NT2/D1 (cell line): ENCODE data around the gene NR2F1-AS1.
A peak's percentile ranks its signal among the peaks of the same experiment; 100 is the strongest.
"Not testable (repeated sequence)": the region's sequence is repeated elsewhere in the genome, so short reads cannot be mapped to it uniquely, and the experiment has no call there.

Source experiments
- DNase-seq: peaks from one replicate; pipeline ENCODE4 v3.0.0-alpha.2; 2011; ENCODE audit warnings: low read depth, low spot score
- H3K27me3 ChIP-seq: 2 replicates; pipeline ENCODE4 v1.6.0; 2011; ENCODE audit warnings: mild to moderate bottlenecking; ENCODE audit not compliant: insufficient read length, insufficient read depth
- H3K36me3 ChIP-seq: 2 replicates; pipeline ENCODE4 v1.6.1; 2011; ENCODE audit warnings: mild to moderate bottlenecking, low read length, mixed read lengths; ENCODE audit not compliant: insufficient read depth, insufficient read length
- H3K4me1 ChIP-seq: 2 replicates; pipeline ENCODE4 v1.5.1; 2011; ENCODE audit not compliant: insufficient read depth, insufficient read length
- H3K4me3 ChIP-seq: 2 replicates; pipeline ENCODE4 v1.5.1; 2011; ENCODE audit warnings: low read depth; ENCODE audit not compliant: insufficient read length
- H3K9ac ChIP-seq: 2 replicates; pipeline ENCODE4 v1.6.0; 2011; ENCODE audit warnings: low read depth; ENCODE audit not compliant: insufficient read length
- H3K9me3 ChIP-seq: 2 replicates; pipeline ENCODE4 v1.5.1; 2011; ENCODE audit warnings: mild to moderate bottlenecking, low read length; ENCODE audit not compliant: insufficient read depth
- SUZ12 ChIP-seq: IDR thresholded peaks from 2 replicates; pipeline ENCODE4 v1.6.1; 2011; ENCODE audit not compliant: insufficient read length, insufficient read depth; ENCODE audit errors: extremely low read depth
- YY1 ChIP-seq: IDR thresholded peaks from 2 replicates; pipeline ENCODE4 v1.6.1; 2011; ENCODE audit not compliant: insufficient read length, insufficient read depth
- ZNF274 ChIP-seq: IDR thresholded peaks from 2 replicates; pipeline ENCODE4 v1.6.1; 2011; ENCODE audit warnings: mild to moderate bottlenecking, low read depth, low read length

The NR2F1-AS1 gene

GRCh38 chr5:93571114-93571949 lies 9.7 kb downstream of the NR2F1-AS1 start:
- H3K4me1 ChIP-seq: peaks cover 9% of the 10 kb centered on the region
- TF ChIP-seq ZNF274 (no peak), YY1 (no peak), SUZ12 (no peak)
- H3K27me3 ChIP-seq: peaks cover 82% of the 10 kb centered on the region
- no peak for DNase-seq
- H3K9ac ChIP-seq: peak overlapping the region; percentile 64
- no peaks in the 10 kb centered on the region for H3K9me3 ChIP-seq
- no peaks in the 10 kb centered on the region for H3K36me3 ChIP-seq
- H3K4me3 ChIP-seq: peak overlapping the region; percentile 55

GRCh38 chr5:93570294-93571113 lies 10.5 kb downstream of the NR2F1-AS1 start:
- Histone ChIP-seq H3K4me3 (peak overlapping the region; percentile 55), H3K27me3 (peaks cover 74% of the 10 kb centered on the region), H3K9ac (peak overlapping the region; percentile 64), H3K9me3 (no peaks in the 10 kb centered on the region), H3K36me3 (no peaks in the 10 kb centered on the region), H3K4me1 (peaks cover 9% of the 10 kb centered on the region)
- DNase-seq: no peak
- TF ChIP-seq ZNF274: no peak
- no peak for TF ChIP-seq SUZ12
- TF ChIP-seq YY1: no peak

GRCh38 chr5:93569300-93570160 lies 11.5 kb downstream of the NR2F1-AS1 start:
- Histone ChIP-seq H3K4me1 (peaks cover 9% of the 10 kb centered on the region), H3K9me3 (no peaks in the 10 kb centered on the region), H3K36me3 (no peaks in the 10 kb centered on the region), H3K27me3 (peaks cover 64% of the 10 kb centered on the region), H3K4me3 (peak overlapping the region; percentile 55), H3K9ac (no peak overlapping the region)
- no peak for DNase-seq
- TF ChIP-seq ZNF274: no peak
- no peak for TF ChIP-seq SUZ12
- no peak for TF ChIP-seq YY1

GRCh38 chr5:93567424-93567823 lies 13.6 kb downstream of the NR2F1-AS1 start:
- Histone ChIP-seq H3K36me3 (no peaks in the 10 kb centered on the region), H3K4me3 (no peak overlapping the region), H3K9me3 (no peaks in the 10 kb centered on the region), H3K9ac (no peak overlapping the region), H3K27me3 (peaks cover 43% of the 10 kb centered on the region), H3K4me1 (peaks cover 4% of the 10 kb centered on the region)
- no peak for DNase-seq
- no peak for TF ChIP-seq SUZ12
- TF ChIP-seq ZNF274: no peak
- no peak for TF ChIP-seq YY1

- Histone ChIP-seq H3K9ac (no peak overlapping the region), H3K4me1 (no peaks in the 10 kb centered on the region), H3K4me3 (no peak overlapping the region), H3K27me3 (peaks cover 30% of the 10 kb centered on the region), H3K36me3 (no peaks in the 10 kb centered on the region), H3K9me3 (no peaks in the 10 kb centered on the region)
- no peak for DNase-seq
- TF ChIP-seq ZNF274 (no peak), SUZ12 (no peak), YY1 (no peak)
Observed at GRCh38 chr5:93566091-93566490, 14.9 kb downstream of the NR2F1-AS1 start.

- no peaks in the 10 kb centered on the region for H3K36me3 ChIP-seq
- H3K9ac ChIP-seq: no peak overlapping the region
- DNase-seq: no peak
- H3K4me1 ChIP-seq: no peaks in the 10 kb centered on the region
- no peaks in the 10 kb centered on the region for H3K9me3 ChIP-seq
- no peaks in the 10 kb centered on the region for H3K27me3 ChIP-seq
- no peak overlapping the region for H3K4me3 ChIP-seq
- TF ChIP-seq SUZ12: no peak
- no peak for TF ChIP-seq YY1
- TF ChIP-seq ZNF274: no peak
Observed at GRCh38 chr5:93557021-93557604, 23.9 kb downstream of the NR2F1-AS1 start.

GRCh38 chr5:93549594-93549993 lies 31.4 kb downstream of the NR2F1-AS1 start:
- H3K36me3 ChIP-seq, DNase-seq, H3K4me1 ChIP-seq, H3K27me3 ChIP-seq, H3K4me3 ChIP-seq, H3K9ac ChIP-seq, H3K9me3 ChIP-seq: not testable (repeated sequence)
